HG03108 (cell line): ENCODE results near the gene ALOX5.
A peak's percentile ranks its signal among the peaks of the same experiment; 100 is the strongest.
"Not testable (repeated sequence)": the region's sequence is repeated elsewhere in the genome, so short reads cannot be mapped to it uniquely, and the experiment has no call there.

Experiments used
- ATAC-seq: cut with Tn5 transposase; IDR thresholded peaks from one replicate; pipeline ENCODE4 v1.9.1; 2021; ENCODE audit warnings: moderate library complexity; ENCODE audit not compliant: unreplicated experiment

Gene ALOX5

DNA sequence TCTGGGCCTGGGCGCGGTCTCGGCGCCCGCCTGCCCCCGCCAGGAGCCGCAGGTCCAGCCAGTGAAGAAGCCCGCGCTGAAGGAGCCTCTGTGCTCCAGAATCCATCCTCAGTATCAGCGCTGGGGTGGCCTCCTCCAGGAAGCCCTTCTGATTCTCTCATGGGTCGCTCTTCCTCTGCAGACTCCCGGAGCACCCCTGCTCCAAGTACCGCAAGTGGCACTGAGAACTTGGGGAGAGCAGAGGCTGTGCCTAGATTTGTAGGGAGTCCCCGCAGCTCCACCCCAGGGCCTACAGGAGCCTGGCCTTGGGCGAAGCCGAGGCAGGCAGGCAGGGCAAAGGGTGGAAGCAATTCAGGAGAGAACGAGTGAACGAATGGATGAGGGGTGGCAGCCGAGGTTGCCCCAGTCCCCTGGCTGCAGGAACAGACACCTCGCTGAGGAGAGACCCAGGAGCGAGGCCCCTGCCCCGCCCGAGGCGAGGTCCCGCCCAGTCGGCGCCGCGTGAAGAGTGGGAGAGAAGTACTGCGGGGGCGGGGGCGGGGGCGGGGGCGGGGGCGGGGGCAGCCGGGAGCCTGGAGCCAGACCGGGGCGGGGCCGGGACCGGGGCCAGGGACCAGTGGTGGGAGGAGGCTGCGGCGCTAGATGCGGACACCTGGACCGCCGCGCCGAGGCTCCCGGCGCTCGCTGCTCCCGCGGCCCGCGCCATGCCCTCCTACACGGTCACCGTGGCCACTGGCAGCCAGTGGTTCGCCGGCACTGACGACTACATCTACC lies at the start of gene ALOX5:
Gene ALOX5, plus strand, starts transcription at position 641 of the 774 bp plus-strand sequence. Its CDS starts 64 bp downstream, at position 705.
- peak; percentile 50 for ATAC-seq

GRCh38 chr10:45325116-45325515 lies 48.9 kb upstream of the ALOX5 start:
- ATAC-seq = no peak

GRCh38 chr10:45326864-45327263 lies 47.2 kb upstream of the ALOX5 start:
- not testable (repeated sequence) for ATAC-seq

- ATAC-seq = not testable (repeated sequence)
These were observed 42.2 kb upstream of the ALOX5 start for GRCh38 chr10:45331824-45332223.

DNA sequence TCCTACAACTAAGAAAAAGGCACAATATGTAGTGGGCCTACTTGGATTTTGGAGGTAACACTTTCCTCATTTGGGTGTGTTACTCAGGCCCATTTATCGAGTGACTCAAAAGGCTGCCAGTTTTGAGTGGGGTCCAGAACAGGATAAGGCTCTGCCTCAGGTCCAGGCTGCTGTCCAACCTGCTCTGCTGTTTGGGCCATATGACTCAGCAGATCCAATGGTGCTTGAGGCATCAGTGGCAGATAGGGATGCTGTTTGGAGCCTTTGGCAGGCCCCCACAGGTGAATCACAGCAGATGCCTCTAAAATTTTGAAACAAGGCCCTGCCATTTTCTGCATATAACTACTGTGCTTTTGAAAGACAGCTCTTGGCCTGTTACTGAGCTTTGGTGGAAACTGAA lies 34.1 kb upstream of the ALOX5 start:
- no peak for ATAC-seq

DNA sequence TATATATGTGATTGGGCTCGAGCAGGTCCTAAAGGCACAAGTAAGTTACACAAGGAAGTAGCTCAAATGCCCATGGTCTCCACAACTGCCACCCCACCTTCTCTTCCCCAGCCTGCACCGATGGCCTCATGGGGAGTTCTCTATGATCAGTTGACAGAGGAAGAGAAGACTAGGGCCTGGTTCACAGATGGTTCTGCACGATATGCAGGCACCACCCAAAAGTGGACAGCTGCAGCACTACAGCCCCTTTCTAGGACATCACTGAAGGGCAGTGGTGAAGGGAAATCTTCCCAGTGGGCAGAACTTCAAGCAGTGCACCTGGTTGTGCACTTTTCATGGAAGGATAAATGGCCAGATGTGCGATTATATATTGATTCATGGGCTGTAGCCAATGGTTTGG lies 33.6 kb upstream of the ALOX5 start:
- not testable (repeated sequence) for ATAC-seq

GRCh38 chr10:45346652-45347335 lies 27.2 kb upstream of the ALOX5 start:
- ATAC-seq = not testable (repeated sequence)

DNA sequence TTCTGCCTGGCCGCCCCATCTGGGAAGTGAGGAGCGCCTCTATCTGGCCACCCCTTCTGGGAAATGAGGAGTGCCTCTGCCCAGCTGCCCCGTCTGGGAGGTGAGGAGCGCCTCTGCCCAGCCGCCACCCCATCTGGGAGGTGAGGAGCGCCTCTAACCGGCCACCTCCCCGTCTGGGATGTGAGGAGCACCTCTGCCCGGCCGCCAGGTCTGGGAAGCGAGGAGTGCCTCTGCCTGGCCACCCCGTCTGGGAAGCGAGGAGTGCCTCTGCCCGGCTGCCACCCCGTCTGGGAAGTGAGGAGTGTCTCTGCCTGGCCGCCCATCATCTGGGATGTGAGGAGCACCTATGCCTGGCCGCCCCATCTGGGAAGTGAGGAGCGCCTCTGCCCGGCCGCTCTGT lies 26.6 kb upstream of the ALOX5 start:
- not testable (repeated sequence) for ATAC-seq

DNA sequence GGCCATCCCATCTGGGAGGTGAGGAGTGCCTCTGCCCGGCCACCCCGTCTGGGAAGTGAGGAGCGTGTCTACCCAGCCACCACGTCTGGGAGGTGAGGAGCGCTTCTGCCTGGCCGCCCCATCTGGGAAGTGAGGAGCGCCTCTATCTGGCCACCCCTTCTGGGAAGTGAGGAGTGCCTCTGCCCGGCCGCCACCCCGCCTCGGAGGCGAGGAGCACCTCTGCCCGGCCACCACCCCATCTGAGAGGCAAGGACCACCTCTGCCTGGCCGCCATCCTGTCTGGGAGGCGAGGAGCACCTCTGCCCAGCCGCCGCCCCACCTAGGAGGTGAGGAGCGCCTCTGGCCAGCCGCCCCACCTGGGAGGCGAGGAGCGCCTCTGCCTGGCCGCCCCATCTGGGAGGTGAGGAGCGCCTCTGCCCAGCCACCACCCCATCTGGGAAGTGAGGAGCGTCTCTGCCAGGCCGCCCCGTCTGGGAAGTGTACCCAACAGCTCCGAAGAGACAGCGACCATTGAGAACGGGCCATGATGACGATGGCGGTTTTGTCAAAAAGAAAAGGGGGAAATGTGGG lies 25.7 kb upstream of the ALOX5 start:
- ATAC-seq = not testable (repeated sequence)

- peak; percentile 61 for ATAC-seq
These were observed 20.8 kb upstream of the ALOX5 start for GRCh38 chr10:45353186-45353585.

- no peak for ATAC-seq
These were observed 19.8 kb upstream of the ALOX5 start for GRCh38 chr10:45354261-45354660.

DNA sequence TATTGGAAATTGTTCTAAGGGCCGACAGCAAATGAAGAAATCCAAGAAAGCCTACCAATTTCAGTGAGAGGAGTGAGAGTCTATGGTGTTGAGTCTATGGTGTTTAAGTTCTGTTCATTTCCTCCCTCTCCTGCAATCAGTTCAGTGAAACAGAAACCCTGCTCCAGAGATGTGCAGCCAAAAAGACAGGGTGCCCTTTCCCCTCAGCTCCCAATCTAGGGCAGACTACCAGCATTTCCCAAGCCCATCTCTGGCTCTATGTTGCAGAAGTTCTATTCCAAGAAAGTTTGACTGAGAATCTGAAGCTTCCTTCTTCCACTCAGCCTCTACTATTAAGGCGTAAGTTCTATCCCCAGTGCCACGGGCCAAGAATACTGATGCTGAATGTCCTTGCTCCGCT lies 18.5 kb upstream of the ALOX5 start:
- ATAC-seq = no peak

GRCh38 chr10:45358961-45359360 lies 15.1 kb upstream of the ALOX5 start:
- not testable (repeated sequence) for ATAC-seq

- not testable (repeated sequence) for ATAC-seq
These were observed 11.8 kb upstream of the ALOX5 start for GRCh38 chr10:45361983-45362799.

- not testable (repeated sequence) for ATAC-seq
These were observed 6.4 kb upstream of the ALOX5 start for GRCh38 chr10:45367643-45368042.

DNA sequence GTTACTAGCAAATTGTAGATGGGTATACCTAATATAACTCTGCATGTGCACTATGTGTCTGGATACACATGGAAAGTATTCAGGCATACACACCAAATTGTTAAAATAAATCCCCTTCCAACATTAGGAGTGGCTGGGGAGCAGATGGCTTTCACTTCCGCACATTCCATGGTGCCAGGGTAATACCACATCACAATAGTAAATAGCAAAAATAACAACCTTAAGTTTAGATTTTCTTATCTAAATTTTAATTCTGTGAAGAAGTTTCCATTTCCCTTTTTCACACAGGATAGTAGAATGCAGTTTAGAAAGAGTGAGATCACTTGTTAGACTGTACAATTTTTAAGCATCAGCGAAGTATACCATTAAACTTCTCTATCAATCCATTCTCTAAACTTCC lies 5.8 kb upstream of the ALOX5 start:
- ATAC-seq = no peak

- ATAC-seq = no peak
These were observed 3.6 kb upstream of the ALOX5 start for GRCh38 chr10:45370202-45370955.

GRCh38 chr10:45371560-45371959 lies 2.5 kb upstream of the ALOX5 start:
- no peak for ATAC-seq

- ATAC-seq = no peak
These were observed 1.6 kb upstream of the ALOX5 start for GRCh38 chr10:45372251-45372951.
